Measurements from ENCODE around the gene MATN4. TPM values are rescaled to one million over a fixed set of nuclear protein-coding genes. Genes with fewer than 3 reads are reported as not detected.

The MATN4 gene
- under 1 TPM in 2 of 4 donors, not detected in 2; 0.09 to 0.68 TPM for total RNA-seq

DNA sequence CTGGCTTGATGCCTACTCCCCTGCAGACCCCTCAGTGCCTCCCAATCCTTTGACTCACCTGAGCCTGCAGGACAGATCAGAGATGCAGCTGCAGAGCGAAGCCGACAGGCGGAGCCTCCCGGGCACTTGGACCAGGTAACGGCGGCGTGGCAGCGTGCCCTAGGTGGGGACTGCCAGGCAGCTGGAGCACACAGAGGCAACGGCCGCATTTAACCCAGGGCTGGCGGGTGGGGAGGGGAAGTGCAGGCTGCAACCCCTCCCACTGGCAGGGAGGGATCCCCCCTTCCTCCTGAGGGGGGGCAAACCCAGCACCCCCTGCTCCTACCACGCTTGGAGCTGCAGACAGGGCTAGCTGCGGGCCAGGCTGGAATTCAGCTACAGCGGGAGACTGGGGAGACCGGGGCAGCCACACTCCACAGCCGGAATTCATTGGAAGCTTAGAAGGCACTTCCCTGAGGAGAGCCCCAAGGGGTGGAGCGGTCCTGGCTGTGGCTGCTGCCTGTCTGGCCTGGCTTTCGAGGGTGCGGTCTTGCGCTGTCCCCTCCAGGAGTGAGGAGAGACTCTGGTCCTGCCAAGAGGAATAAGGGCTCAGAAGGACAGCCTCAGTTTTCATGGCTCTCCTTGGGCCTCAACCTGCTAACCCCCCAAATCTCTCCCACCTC, at the start of gene MATN4:
Gene MATN4 (minus strand): TSS at position 183 of the 662 bp plus-strand sequence. CDS start 2,717 bp downstream, outside the sequence.
- intact Hi-C loops (cut with DNase I): no loop called here
- peaks cover 0 to 35% (median 6%) of the 10 kb centered on the region in 3 donors for H3K4me1 ChIP-seq
- H3K27me3 ChIP-seq: peaks cover 0 to 92% (median 0%) of the 10 kb centered on the region in 4 donors
- no peak for DNase-seq
- peak within 1 kb of the TSS in 1 of 4 donors; percentile 28 for H3K4me3 ChIP-seq
- H3K36me3 ChIP-seq: no peaks in the 10 kb centered on the region
- H3K9me3 ChIP-seq: no peaks in the 10 kb centered on the region
- WGBS, 2 donors: 54% methylated on average over 3 of the region's 20 CpGs; no CpG with 5 or more reads in 1 of the 2 donors
- no peak within 1 kb of the TSS for H3K27ac ChIP-seq
- TF ChIP-seq CTCF (IDR thresholded peaks at IDR 0.05) (peak in 5 of 6 experiments; percentile 13 to 44 (median 33)), POLR2A (IDR thresholded peaks at IDR 0.05) (no peak)

DNA sequence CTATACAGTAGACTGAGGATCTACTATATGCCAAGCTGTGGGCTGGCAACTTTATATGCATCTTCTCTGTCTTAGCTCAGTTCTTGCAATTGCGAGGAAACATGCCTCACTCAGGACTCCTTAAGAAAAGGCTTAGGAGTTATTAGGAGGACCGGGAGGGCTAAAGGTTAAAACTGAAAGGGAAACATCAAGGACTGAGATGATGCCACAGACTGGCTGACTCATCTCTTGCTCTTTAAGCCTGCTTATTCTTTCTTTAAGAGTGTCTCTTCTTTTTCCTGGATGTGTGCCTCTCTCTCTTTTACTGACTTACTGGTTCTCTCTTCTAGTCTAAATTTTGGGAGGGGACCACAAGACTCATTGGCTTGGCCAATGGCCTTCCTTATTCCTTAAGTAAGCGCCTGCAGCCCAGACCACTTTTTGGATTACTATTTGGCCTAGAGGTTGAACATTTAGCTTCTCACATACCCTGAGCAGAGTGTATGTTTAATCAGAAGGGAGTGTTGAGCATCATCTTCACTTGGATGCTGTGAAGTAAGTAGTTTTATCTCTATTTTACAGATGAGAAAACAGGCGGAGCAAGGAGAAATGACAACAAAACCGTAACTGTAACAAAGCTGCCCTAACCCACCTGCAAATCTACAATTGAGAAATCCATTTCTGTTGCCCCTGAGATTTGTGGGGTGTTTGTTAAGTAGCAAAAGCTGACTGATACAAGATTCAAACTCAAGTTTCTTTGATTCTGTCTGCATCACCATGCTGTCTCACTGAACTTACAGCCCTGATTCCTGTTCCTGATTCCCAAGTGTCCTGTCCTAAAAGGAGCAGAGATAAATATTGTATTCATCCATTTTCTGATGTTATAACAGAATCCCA, 47.3 kb upstream of the MATN4 start:
- no peaks in the 10 kb centered on the region for H3K27me3 ChIP-seq
- DNase-seq: no peak
- peak overlapping the region; percentile 35 to 73 (median 50) for H3K27ac ChIP-seq
- no peaks in the 10 kb centered on the region for H3K36me3 ChIP-seq
- WGBS, 2 donors: 37 to 53% methylated on average over 5 of the region's 5 CpGs
- no peaks in the 10 kb centered on the region for H3K9me3 ChIP-seq
- TF ChIP-seq CTCF (IDR thresholded peaks at IDR 0.05): no peak
- no peak for TF ChIP-seq POLR2A (IDR thresholded peaks at IDR 0.05)
- no peak overlapping the region for H3K4me3 ChIP-seq
- peaks cover 23 to 57% (median 42%) of the 10 kb centered on the region in 3 donors for H3K4me1 ChIP-seq
- intact Hi-C loops (cut with DNase I): no loop called here

GRCh38 chr20:45354423-45355208, 46.5 kb upstream of the MATN4 start:
- Histone ChIP-seq H3K4me3 (no peak overlapping the region), H3K4me1 (peaks cover 23 to 49% (median 38%) of the 10 kb centered on the region in 3 donors), H3K27ac (peak overlapping the region; percentile 35 to 73 (median 50)), H3K9me3 (no peaks in the 10 kb centered on the region), H3K36me3 (no peaks in the 10 kb centered on the region), H3K27me3 (no peaks in the 10 kb centered on the region)
- 56 to 63% methylated on average over 9 of the region's 9 CpGs for WGBS, 2 donors
- TF ChIP-seq CTCF (IDR thresholded peaks at IDR 0.05): no peak
- TF ChIP-seq POLR2A (IDR thresholded peaks at IDR 0.05): no peak
- intact Hi-C loops (cut with DNase I): no loop called here
- DNase-seq: no peak

- no peak for TF ChIP-seq CTCF (IDR thresholded peaks at IDR 0.05)
- no peak for TF ChIP-seq POLR2A (IDR thresholded peaks at IDR 0.05)
- H3K27me3 ChIP-seq: no peaks in the 10 kb centered on the region
- H3K4me1 ChIP-seq: peaks cover 20 to 46% (median 29%) of the 10 kb centered on the region in 3 donors
- WGBS, 2 donors: 82 to 86% methylated on average over 1 of the region's 1 CpG
- no peaks in the 10 kb centered on the region for H3K9me3 ChIP-seq
- H3K4me3 ChIP-seq: no peak overlapping the region
- intact Hi-C loops (cut with DNase I): no loop called here
- DNase-seq: no peak
- no peaks in the 10 kb centered on the region for H3K36me3 ChIP-seq
- H3K27ac ChIP-seq: peak overlapping the region in 1 of 4 donors; percentile 3
These were observed 45.6 kb upstream of the MATN4 start for GRCh38 chr20:45353746-45354145.
